ENCODE data around the gene ADAMTS12.

DNA sequence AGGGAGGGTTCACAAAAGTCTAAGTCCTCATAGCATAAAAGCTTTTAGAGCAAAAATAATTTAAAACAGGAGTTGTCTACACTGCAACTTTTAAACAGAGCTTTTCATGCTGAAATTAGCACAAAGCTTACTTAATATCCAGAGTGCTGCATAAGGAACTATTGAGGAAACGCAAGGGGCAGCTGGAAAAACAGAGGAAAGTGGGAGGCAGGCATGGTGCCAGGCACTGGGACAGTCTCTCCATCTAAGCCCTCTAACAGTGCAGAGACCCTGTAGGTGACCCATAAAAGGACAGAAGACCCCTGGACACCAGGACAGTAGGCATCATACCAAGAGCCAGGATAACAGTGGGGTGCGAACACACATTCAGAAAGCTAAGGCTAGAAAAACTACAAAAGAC, 49.3 kb downstream of the ADAMTS12 start:
- TF ChIP-seq, protein P1, sequence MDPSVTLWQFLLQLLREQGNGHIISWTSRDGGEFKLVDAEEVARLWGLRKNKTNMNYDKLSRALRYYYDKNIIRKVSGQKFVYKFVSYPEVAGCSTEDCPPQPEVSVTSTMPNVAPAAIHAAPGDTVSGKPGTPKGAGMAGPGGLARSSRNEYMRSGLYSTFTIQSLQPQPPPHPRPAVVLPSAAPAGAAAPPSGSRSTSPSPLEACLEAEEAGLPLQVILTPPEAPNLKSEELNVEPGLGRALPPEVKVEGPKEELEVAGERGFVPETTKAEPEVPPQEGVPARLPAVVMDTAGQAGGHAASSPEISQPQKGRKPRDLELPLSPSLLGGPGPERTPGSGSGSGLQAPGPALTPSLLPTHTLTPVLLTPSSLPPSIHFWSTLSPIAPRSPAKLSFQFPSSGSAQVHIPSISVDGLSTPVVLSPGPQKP (CRISPR knock-in tag; IDR thresholded peaks at IDR 0.05): no peak
- TF ChIP-seq, protein P2, sequence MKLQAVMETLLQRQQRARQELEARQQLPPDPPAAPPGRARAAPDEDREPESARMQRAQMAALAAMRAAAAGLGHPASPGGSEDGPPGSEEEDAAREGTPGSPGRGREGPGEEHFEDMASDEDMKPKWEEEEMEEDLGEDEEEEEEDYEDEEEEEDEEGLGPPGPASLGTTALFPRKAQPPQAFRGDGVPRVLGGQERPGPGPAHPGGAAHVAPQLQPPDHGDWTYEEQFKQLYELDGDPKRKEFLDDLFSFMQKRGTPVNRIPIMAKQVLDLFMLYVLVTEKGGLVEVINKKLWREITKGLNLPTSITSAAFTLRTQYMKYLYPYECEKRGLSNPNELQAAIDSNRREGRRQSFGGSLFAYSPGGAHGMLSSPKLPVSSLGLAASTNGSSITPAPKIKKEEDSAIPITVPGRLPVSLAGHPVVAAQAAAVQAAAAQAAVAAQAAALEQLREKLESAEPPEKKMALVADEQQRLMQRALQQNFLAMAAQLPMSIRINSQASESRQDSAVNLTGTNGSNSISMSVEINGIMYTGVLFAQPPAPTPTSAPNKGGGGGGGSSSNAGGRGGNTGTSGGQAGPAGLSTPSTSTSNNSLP (IDR thresholded peaks at IDR 0.05; ENCODE audit: borderline replicate concordance, low read depth, low read length): no peak
- TF ChIP-seq ZNF589 (CRISPR knock-in tag; IDR thresholded peaks at IDR 0.05; ENCODE audit: low read depth) (no peak), EHMT2 (IDR thresholded peaks at IDR 0.05) (no peak), LCOR (CRISPR knock-in tag; IDR thresholded peaks at IDR 0.05) (no peak), FOXM1 (IDR thresholded peaks at IDR 0.05; ENCODE audit: low read depth) (no peak), FOXM1 (CRISPR knock-in tag; IDR thresholded peaks at IDR 0.05; ENCODE audit: low read depth) (no peak), ZNF384 (IDR thresholded peaks at IDR 0.05; ENCODE audit: low read depth, low read length) (no peak), NFYB (IDR thresholded peaks at IDR 0.05; ENCODE audit: extremely low read depth, insufficient read length) (no peak), TCF7L2 (IDR thresholded peaks at IDR 0.05; ENCODE audit: low read depth, low read length) (no peak), CBX3 (IDR thresholded peaks at IDR 0.05; ENCODE audit: borderline replicate concordance in 1 of 2, low read length in 2 of 2) (no peak), ATF2 (CRISPR knock-in tag; IDR thresholded peaks at IDR 0.05) (no peak), MAFK (IDR thresholded peaks at IDR 0.05; ENCODE audit: low read length) (no peak), USF2 (CRISPR knock-in tag; IDR thresholded peaks at IDR 0.05) (no peak)
- TF ChIP-seq, protein P3, sequence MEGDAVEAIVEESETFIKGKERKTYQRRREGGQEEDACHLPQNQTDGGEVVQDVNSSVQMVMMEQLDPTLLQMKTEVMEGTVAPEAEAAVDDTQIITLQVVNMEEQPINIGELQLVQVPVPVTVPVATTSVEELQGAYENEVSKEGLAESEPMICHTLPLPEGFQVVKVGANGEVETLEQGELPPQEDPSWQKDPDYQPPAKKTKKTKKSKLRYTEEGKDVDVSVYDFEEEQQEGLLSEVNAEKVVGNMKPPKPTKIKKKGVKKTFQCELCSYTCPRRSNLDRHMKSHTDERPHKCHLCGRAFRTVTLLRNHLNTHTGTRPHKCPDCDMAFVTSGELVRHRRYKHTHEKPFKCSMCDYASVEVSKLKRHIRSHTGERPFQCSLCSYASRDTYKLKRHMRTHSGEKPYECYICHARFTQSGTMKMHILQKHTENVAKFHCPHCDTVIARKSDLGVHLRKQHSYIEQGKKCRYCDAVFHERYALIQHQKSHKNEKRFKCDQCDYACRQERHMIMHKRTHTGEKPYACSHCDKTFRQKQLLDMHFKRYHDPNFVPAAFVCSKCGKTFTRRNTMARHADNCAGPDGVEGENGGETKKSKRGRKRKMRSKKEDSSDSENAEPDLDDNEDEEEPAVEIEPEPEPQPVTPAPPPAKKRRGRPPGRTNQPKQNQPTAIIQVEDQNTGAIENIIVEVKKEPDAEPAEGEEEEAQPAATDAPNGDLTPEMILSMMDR (IDR thresholded peaks at IDR 0.05 in 2 of 3, conservative IDR thresholded peaks at IDR 0.05 in 1 of 3; ENCODE audit: insufficient read depth in 2 of 3, low read depth in 1 of 3, low read length in 3 of 3): no peak
